Pancreas (tissue), 10 donors: ENCODE measurements around the gene UBR4. TPM values are rescaled to one million over a fixed set of nuclear protein-coding genes. Genes with fewer than 3 reads are reported as not detected.
A peak's percentile ranks its signal among the peaks of the same experiment; 100 is the strongest.

Experiments
- ATAC-seq, 4 donors: fragments of 200-7000 bp; cut with Tn5 transposase; one replicate each; pipeline versions ENCODE4 v1.8.0 to v1.9.1; 2020; ENCODE audit warnings: mild to moderate bottlenecking in 4 of 4, moderate library complexity in 4 of 4
- DNase-seq, 6 donors: peaks; one replicate each; pipeline ENCODE4 v3.0.0-alpha.2; 2020
- FAIRE-seq: peaks from 2 replicates; lab custom pipeline; 2012; peaks lifted over from hg19 to GRCh38; lab: Jason Lieb, UNC
- H3K27ac ChIP-seq, 4 donors: fragments of 200-600 bp; sonication (generic); 1 replicate in 3 of 4; 2 replicates in 1 of 4; pipeline versions ENCODE4 v1.5.0 to v1.8.0; 2020
- H3K27me3 ChIP-seq, 4 donors: fragments of 200-600 bp; one replicate each; pipeline ENCODE4 v1.8.0; 2021
- H3K36me3 ChIP-seq, 3 donors: fragments of 200-600 bp; sonication (generic) in 1 of 3; one replicate each; pipeline versions ENCODE4 v1.5.0 to v1.8.0; 2020 to 2021
- H3K4me1 ChIP-seq, 3 donors: fragments of 200-600 bp; one replicate each; pipeline ENCODE4 v1.8.0; 2021
- H3K4me3 ChIP-seq, 4 donors: fragments of 200-600 bp; sonication (generic) in 2 of 4; one replicate each; pipeline versions ENCODE4 v1.5.0 to v1.8.0; 2020 to 2021
- H3K9me3 ChIP-seq, 4 donors: fragments of 200-600 bp; one replicate each; pipeline ENCODE4 v1.8.0; 2021
- WGBS, 2 donors: extraction: QIAGEN DNeasy Blood & Tissue Kit; methylation state at CpG; one replicate each; pipeline ENCODE4 v1.1.7; 2013; 5-methylcytosine and 5-hydroxymethylcytosine counted together
- intact Hi-C, 3 donors: fragments of 100-400 bp; cut with DNase I; formaldehyde crosslinking; loops; one replicate each; pipeline versions ENCODE4 v1.11.1 to v1.14.2; 2022
- polyA plus RNA-seq, 2 donors: library from polyadenylated mRNA; stranded (reverse); fragments of 200-250 nt; gene quantifications; one replicate each; pipeline ENCODE4 v1.2.3, GENCODE V29; 2013
- total RNA-seq, 6 donors: library from RNA; stranded (reverse); fragmentation: NEBNext Ultra II Directional in 4 of 6; extraction: Animal tissue kit (Norgen Biotek cat#: 25700) in 4 of 6; gene quantifications; one replicate each; pipeline versions ENCODE4 v1.2.1 to v1.2.4, GENCODE V29; 2021 to 2023
- TF ChIP-seq, protein P1 (sequence below), 4 donors: fragments of 200-600 bp; sonication (generic) in 3 of 4; IDR thresholded peaks; one replicate each; pipeline versions ENCODE4 v1.5.0 to v1.8.0; 2021; ENCODE audit warnings: antibody characterized with exemption in 4 of 4
- donor health status: healthy with polysubstance abuse.
- donor health status: DM: no; HTN: no; CAD: no; lungs with moderate emphysema.
- donor health status: DM: no; HTN: no; CAD: no.
- donor health status: control.
- donor health status: control.
- donor health status: Bipolar disorder and iron deficiency.
- donor health status: DM: yes; HTN: yes; CAD: no.
- donor health status: DM: no; HTN: no; CAD: no.
- donor health status: DM: no; HTN: no; CAD: no.
- donor health status: DM: yes; HTN: yes; CAD: no.

UBR4 gene
- total and polyA plus RNA-seq, 8 donors: 45.3 to 140 (median 65.5) TPM

DNA sequence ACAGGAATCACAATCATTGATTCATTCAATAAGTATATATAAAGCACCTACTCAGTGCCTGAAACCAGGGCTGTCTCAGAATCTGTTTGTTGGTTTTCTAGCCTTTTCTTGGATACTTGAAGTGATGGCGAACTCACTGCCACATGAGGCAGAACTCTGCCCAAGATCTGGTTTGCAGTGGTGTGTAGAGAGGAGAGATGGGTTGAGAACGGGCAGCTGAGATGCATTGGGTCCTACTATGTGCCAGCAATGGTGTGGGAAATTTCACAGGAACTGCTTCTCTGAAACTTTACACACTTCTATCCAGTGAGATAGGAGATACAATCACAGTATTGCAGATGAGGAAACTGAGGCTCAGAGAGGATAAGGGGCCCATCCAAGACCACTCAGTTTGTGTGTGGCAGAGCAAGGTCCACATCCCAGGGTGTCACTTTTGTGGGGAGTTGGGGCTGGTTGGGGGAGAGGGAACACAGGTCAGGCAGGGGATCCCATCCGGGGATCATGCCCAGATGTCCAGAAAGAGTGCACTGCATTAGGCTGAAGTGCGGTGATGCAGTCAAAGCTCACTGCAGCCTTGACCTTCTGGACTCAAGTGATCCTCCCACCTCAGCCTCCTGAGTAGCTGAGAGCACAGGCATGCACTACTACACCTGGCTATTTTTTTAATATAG is 169.9 kb downstream of the UBR4 start:
- DNase-seq: no peak
- 93 to 98% methylated on average over 4 of the region's 4 CpGs for WGBS, 2 donors
- Histone ChIP-seq H3K4me1 (peaks cover 4 to 18% (median 6%) of the 10 kb centered on the region in 3 donors), H3K36me3 (no peaks in the 10 kb centered on the region), H3K4me3 (no peak overlapping the region), H3K9me3 (no peaks in the 10 kb centered on the region), H3K27ac (no peak overlapping the region), H3K27me3 (no peaks in the 10 kb centered on the region)
- no peak for FAIRE-seq
- ATAC-seq: no peak
- TF ChIP-seq, protein P1, sequence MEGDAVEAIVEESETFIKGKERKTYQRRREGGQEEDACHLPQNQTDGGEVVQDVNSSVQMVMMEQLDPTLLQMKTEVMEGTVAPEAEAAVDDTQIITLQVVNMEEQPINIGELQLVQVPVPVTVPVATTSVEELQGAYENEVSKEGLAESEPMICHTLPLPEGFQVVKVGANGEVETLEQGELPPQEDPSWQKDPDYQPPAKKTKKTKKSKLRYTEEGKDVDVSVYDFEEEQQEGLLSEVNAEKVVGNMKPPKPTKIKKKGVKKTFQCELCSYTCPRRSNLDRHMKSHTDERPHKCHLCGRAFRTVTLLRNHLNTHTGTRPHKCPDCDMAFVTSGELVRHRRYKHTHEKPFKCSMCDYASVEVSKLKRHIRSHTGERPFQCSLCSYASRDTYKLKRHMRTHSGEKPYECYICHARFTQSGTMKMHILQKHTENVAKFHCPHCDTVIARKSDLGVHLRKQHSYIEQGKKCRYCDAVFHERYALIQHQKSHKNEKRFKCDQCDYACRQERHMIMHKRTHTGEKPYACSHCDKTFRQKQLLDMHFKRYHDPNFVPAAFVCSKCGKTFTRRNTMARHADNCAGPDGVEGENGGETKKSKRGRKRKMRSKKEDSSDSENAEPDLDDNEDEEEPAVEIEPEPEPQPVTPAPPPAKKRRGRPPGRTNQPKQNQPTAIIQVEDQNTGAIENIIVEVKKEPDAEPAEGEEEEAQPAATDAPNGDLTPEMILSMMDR (IDR thresholded peaks at IDR 0.05): no peak
- intact Hi-C loops: no loop called here

DNA sequence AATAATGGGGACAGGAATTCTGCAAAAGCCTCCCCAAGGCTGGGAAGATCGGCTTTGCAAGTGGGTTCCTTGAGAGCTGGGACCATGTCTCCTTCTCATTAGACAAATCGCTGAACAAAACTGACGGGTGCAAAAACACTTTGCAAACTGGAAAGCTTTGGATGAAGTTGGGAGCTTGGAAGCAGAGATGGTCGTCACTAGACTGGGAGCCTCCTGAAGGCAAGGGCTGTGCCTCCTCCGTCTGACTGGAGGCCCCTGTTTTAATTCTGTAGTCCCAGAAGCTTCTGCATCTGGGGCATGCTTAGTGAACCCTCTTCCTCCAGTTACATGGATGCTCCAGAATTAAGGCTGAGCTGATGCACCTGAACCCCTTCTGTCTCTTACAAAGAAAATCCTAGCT is 171.3 kb downstream of the UBR4 start:
- no peak for ATAC-seq
- H3K4me3 ChIP-seq: no peak overlapping the region
- no peak for FAIRE-seq
- peaks cover 1 to 6% (median 3%) of the 10 kb centered on the region in 3 donors for H3K4me1 ChIP-seq
- H3K9me3 ChIP-seq: no peaks in the 10 kb centered on the region
- intact Hi-C loops: no loop called here
- H3K27ac ChIP-seq: no peak overlapping the region
- 92 to 98% methylated on average over 5 of the region's 5 CpGs for WGBS, 2 donors
- no peak for DNase-seq
- TF ChIP-seq, protein P1 (IDR thresholded peaks at IDR 0.05): no peak
- H3K36me3 ChIP-seq: no peaks in the 10 kb centered on the region
- no peaks in the 10 kb centered on the region for H3K27me3 ChIP-seq

DNA sequence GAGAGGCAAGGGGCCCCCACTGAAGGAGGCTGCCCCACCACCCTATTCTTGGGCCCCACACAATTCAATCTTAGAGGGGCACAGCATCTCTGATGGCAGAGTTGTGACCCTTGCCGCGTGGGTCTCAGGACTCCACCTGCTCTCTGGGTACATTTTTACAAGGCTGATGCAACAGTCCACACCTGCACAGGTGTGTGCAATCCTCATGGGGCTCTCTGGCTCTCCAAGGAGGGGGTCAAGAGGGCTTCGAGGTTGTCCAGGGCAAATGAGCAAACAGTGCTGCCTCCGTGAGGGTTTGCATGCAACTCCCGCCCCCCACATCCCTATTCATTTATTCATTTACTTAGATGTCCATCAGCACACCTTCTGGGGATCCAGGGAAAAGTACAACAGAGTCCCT is 172.0 kb downstream of the UBR4 start:
- intact Hi-C loops: no loop called here
- Histone ChIP-seq H3K36me3 (no peaks in the 10 kb centered on the region), H3K4me1 (peaks cover 0 to 4% (median 0%) of the 10 kb centered on the region in 3 donors), H3K4me3 (no peak overlapping the region), H3K27me3 (no peaks in the 10 kb centered on the region), H3K9me3 (no peaks in the 10 kb centered on the region), H3K27ac (no peak overlapping the region)
- FAIRE-seq (no peak), ATAC-seq (no peak), DNase-seq (peak in 1 of 6 donors; percentile 7)
- 61 to 71% methylated on average over 5 of the region's 5 CpGs for WGBS, 2 donors
- TF ChIP-seq, protein P1 (IDR thresholded peaks at IDR 0.05): no peak

DNA sequence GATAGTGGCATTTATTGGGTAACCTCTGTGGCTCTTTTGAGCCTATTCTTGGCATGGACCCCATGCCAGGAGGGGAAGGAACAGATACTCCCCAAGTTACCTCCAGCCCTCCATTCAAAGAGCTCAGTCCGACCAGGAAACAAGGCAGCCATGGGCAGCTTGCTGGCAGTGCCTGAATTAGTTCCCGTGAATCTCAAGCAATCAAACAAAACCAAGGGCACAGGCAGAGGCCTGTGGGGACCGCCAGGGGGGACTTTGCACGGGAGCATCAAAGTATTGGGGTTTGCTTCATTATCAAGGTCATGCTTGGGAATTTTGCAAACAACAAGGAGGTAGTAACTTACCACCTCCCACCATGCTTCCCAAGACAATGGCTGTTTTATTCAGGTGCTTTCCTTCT is 172.4 kb downstream of the UBR4 start:
- ATAC-seq: peak in 2 of 4 donors; percentile 26 to 32
- Histone ChIP-seq H3K4me1 (no peaks in the 10 kb centered on the region), H3K36me3 (no peaks in the 10 kb centered on the region), H3K4me3 (no peak overlapping the region), H3K27me3 (no peaks in the 10 kb centered on the region), H3K27ac (no peak overlapping the region), H3K9me3 (no peaks in the 10 kb centered on the region)
- WGBS, 2 donors: 28 to 41% methylated on average over 4 of the region's 4 CpGs
- TF ChIP-seq, protein P1 (IDR thresholded peaks at IDR 0.05): no peak
- no peak for DNase-seq
- no peak for FAIRE-seq
- intact Hi-C loops: no loop called here
